Keratinocyte (primary cell): ENCODE data around the gene TMEM18.

Source experiments
- EZH2 ChIP-seq: IDR thresholded peaks from one replicate; pipeline ENCODE4 v1.6.1; 2012; ENCODE audit warnings: inconsistent platforms, mild to moderate bottlenecking, low read length, moderate library complexity
- TF ChIP-seq, protein P1 (sequence below), 3 experiments: IDR thresholded peaks in 1 of 3; conservative IDR thresholded peaks in 1 of 3; optimal IDR thresholded peaks in 1 of 3; 2 replicates in 2 of 3; 3 replicates in 1 of 3; pipeline versions ENCODE3 to v1.5.1; 2011; ENCODE audit warnings: low read length in 3 of 3, mild to moderate bottlenecking in 3 of 3, moderate library complexity in 2 of 3, control low read depth in 1 of 3, inconsistent platforms in 1 of 3; ENCODE audit not compliant: insufficient read depth in 2 of 3; ENCODE audit errors: extremely low read depth in 1 of 3

DNA sequence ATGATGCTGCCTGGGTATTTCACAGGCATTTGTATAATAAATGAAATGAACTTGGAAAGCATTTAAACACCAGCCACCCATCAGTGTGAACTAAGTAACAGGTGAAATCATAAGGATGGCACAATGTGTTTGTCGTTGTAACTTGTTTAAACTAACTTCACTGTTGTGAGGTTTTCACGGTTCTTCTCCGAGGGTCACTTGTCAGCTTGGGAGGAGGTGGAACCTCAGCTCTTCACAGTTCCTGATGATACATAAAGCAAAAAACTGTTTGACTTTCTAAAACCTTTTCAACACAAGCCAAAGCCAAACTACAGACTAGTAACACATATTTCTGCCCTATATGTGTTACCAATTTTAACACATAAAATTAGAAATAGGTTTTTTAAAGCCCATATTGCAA is 13.1 kb downstream of the TMEM18 start:
- no peak for TF ChIP-seq EZH2
- TF ChIP-seq, protein P1, sequence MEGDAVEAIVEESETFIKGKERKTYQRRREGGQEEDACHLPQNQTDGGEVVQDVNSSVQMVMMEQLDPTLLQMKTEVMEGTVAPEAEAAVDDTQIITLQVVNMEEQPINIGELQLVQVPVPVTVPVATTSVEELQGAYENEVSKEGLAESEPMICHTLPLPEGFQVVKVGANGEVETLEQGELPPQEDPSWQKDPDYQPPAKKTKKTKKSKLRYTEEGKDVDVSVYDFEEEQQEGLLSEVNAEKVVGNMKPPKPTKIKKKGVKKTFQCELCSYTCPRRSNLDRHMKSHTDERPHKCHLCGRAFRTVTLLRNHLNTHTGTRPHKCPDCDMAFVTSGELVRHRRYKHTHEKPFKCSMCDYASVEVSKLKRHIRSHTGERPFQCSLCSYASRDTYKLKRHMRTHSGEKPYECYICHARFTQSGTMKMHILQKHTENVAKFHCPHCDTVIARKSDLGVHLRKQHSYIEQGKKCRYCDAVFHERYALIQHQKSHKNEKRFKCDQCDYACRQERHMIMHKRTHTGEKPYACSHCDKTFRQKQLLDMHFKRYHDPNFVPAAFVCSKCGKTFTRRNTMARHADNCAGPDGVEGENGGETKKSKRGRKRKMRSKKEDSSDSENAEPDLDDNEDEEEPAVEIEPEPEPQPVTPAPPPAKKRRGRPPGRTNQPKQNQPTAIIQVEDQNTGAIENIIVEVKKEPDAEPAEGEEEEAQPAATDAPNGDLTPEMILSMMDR (optimal IDR thresholded peaks at IDR 0.05 in 1 of 3, IDR thresholded peaks at IDR 0.05 in 1 of 3, conservative IDR thresholded peaks at IDR 0.05 in 1 of 3; ENCODE audit: extremely low read depth in 1 of 3, insufficient read depth in 2 of 3, low read length in 3 of 3): no peak
